Measurements from ENCODE around the gene KLHDC4. TPM values are rescaled to one million over a fixed set of nuclear protein-coding genes. Genes with fewer than 3 reads are reported as not detected.

KLHDC4 gene
- total and polyA plus RNA-seq, 8 donors: 25.5 to 119 (median 43.5) TPM

DNA sequence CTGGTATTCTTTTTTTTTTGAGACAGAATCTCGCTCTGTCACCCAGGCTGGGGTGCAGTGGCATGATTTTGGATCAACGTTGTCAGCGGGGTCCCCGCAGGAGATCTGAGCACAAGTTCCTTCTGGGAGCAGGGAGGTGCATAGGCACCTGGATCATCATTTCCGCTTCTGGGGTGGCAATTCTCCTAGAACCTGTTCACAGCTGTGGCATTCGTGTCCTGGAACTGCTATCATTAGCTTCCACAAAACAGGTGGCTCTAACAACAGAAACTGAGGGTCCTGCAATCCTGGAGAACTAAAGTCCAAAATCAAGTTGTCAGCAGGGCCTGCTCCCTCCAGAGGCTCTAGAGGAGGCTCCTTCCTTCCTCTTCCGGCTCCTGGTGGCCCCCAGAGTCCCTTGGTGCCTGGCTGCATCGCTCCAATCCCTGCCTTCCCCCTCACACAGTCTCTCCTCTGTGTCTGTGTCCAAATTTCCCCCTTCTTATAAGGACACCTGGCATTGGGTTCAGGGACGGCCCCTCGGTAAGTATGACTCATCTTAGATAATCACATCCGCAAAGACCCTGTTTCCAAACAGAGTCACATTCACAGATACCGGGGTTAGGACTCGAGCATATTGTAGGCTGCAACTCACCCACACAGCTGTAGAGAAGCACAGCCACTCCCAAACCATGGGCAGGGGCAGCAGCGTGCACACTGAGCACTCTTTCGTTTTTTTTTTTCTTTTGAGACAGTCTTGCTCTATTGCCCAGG lies 43.5 kb upstream of the KLHDC4 start:
- peak overlapping the region in 1 of 5 donors; percentile 30 for H3K27ac ChIP-seq
- no peak for DNase-seq

DNA sequence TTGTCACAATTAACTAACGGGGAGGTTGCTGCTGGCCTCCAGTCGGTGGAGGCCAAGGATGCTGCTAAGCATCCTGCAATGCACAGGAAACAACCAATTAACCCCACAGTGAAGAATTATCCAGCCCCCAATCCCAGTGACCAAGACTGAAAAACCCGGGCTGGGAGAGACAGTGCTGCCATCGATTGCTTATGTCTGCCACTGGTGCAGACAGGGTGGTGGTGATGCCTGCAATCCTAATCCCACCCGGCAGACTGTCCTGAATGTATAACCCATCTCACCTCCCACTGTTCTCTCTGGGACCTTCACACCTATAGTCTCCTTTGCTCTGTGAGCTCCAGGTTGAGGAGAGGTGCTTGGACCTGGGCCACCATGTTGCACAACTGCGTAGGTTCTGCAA lies 42.3 kb upstream of the KLHDC4 start:
- TF ChIP-seq EP300 (IDR thresholded peaks at IDR 0.05): no peak
- TF ChIP-seq POLR2AphosphoS5 (IDR thresholded peaks at IDR 0.05): no peak
- no peak for TF ChIP-seq POLR2A (IDR thresholded peaks at IDR 0.05)
- no peaks in the 10 kb centered on the region for H3K27me3 ChIP-seq
- H3K27ac ChIP-seq: no peak overlapping the region
- no peaks in the 10 kb centered on the region for H3K36me3 ChIP-seq
- no peak overlapping the region for H3K4me3 ChIP-seq
- H3K9me3 ChIP-seq: no peaks in the 10 kb centered on the region
- WGBS, 5 donors: 90 to 95% (median 94%) methylated on average over 6 of the region's 6 CpGs
- no peak for DNase-seq
- intact Hi-C loops (cut with DNase I; ENCODE audit: low total_unique reads): no loop called here
- H3K4me1 ChIP-seq: peaks cover 16 to 23% (median 20%) of the 10 kb centered on the region in 4 donors

More for the DNA sequence above, 43.5 kb upstream of the KLHDC4 start:
- no peak overlapping the region for H3K4me3 ChIP-seq
- H3K4me1 ChIP-seq: peaks cover 16 to 23% (median 20%) of the 10 kb centered on the region in 4 donors
- H3K27me3 ChIP-seq: no peaks in the 10 kb centered on the region
- WGBS, 5 donors: 53 to 63% (median 59%) methylated on average over 15 of the region's 15 CpGs
- no peak for TF ChIP-seq EP300 (IDR thresholded peaks at IDR 0.05)
- no peak for TF ChIP-seq POLR2AphosphoS5 (IDR thresholded peaks at IDR 0.05)
- no peak for TF ChIP-seq POLR2A (IDR thresholded peaks at IDR 0.05)
- TF ChIP-seq, protein P1, sequence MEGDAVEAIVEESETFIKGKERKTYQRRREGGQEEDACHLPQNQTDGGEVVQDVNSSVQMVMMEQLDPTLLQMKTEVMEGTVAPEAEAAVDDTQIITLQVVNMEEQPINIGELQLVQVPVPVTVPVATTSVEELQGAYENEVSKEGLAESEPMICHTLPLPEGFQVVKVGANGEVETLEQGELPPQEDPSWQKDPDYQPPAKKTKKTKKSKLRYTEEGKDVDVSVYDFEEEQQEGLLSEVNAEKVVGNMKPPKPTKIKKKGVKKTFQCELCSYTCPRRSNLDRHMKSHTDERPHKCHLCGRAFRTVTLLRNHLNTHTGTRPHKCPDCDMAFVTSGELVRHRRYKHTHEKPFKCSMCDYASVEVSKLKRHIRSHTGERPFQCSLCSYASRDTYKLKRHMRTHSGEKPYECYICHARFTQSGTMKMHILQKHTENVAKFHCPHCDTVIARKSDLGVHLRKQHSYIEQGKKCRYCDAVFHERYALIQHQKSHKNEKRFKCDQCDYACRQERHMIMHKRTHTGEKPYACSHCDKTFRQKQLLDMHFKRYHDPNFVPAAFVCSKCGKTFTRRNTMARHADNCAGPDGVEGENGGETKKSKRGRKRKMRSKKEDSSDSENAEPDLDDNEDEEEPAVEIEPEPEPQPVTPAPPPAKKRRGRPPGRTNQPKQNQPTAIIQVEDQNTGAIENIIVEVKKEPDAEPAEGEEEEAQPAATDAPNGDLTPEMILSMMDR (IDR thresholded peaks at IDR 0.05): no peak
- no peaks in the 10 kb centered on the region for H3K9me3 ChIP-seq
- H3K36me3 ChIP-seq: no peaks in the 10 kb centered on the region
- intact Hi-C loops (cut with DNase I; ENCODE audit: low total_unique reads): no loop called here

- intact Hi-C loops (cut with DNase I; ENCODE audit: low total_unique reads): no loop called here
- TF ChIP-seq POLR2AphosphoS5 (IDR thresholded peaks at IDR 0.05) (peak in 1 of 3 donors; percentile 44), EP300 (IDR thresholded peaks at IDR 0.05) (no peak)
- peak overlapping the region; percentile 27 to 40 (median 28) for H3K4me3 ChIP-seq
Observed at GRCh38 chr16:87806641-87807546, 41.1 kb upstream of the KLHDC4 start.

DNA sequence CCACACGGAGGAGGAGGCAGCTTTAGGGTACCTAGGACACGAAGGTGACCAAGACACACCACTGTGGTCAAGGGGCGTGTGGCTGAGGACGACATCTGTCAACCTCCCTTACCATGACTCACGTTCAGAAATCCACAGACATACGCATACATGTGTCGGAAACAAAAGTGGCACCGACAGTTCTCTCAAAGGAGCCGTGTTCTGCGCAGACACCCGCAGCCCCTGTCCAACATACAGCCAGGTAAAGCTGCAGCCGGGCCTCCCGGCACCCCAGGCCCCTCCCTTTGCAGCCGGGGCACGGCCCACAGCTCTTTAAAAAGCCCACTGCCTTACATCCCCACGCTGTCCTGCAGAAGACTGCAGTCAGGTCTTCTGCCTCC lies 40.5 kb upstream of the KLHDC4 start:
- H3K27ac ChIP-seq: peak overlapping the region; percentile 65 to 82 (median 75)

More at GRCh38 chr16:87806641-87807546, 41.1 kb upstream of the KLHDC4 start:
- H3K9me3 ChIP-seq: no peaks in the 10 kb centered on the region
- no peaks in the 10 kb centered on the region for H3K36me3 ChIP-seq
- WGBS, 5 donors: 10 to 16% (median 14%) methylated on average over 18 to 25 of the region's 25 CpGs
- peaks cover 16 to 23% (median 20%) of the 10 kb centered on the region in 4 donors for H3K4me1 ChIP-seq
- H3K27me3 ChIP-seq: no peaks in the 10 kb centered on the region
- DNase-seq: peak; percentile 75 to 90
- peak overlapping the region; percentile 65 to 82 (median 75) for H3K27ac ChIP-seq

More for the DNA sequence above, 40.5 kb upstream of the KLHDC4 start:
- 21 to 35% (median 26%) methylated on average over 10 to 16 of the region's 16 CpGs for whole genome bisulfite sequencing, 5 donors
- intact Hi-C loops (cut with DNase I; ENCODE audit: low total_unique reads): no loop called here
- Histone ChIP-seq H3K36me3 (no peaks in the 10 kb centered on the region), H3K4me3 (peak overlapping the region; percentile 27 to 40 (median 28)), H3K9me3 (no peaks in the 10 kb centered on the region), H3K4me1 (peaks cover 16 to 23% (median 20%) of the 10 kb centered on the region in 4 donors), H3K27me3 (no peaks in the 10 kb centered on the region)
- peak; percentile 28 to 41 for DNase-seq
- TF ChIP-seq EP300 (IDR thresholded peaks at IDR 0.05) (no peak), POLR2AphosphoS5 (IDR thresholded peaks at IDR 0.05) (no peak), POLR2A (IDR thresholded peaks at IDR 0.05) (no peak)
- TF ChIP-seq, protein P1 (IDR thresholded peaks at IDR 0.05): no peak
